GM04503 (cell line): Measurements from ENCODE around the gene OLFM3.

Experiments used
- DNase-seq: peaks from one replicate; pipeline ENCODE4 v3.0.0-alpha.2; 2012; ENCODE audit warnings: low read depth

The OLFM3 gene

GRCh38 chr1:101943237-101943636 is 53.5 kb downstream of the OLFM3 start:
- no peak for DNase-seq

- DNase-seq: no peak
Observed at GRCh38 chr1:101942516-101943193, 54.1 kb downstream of the OLFM3 start.

DNA sequence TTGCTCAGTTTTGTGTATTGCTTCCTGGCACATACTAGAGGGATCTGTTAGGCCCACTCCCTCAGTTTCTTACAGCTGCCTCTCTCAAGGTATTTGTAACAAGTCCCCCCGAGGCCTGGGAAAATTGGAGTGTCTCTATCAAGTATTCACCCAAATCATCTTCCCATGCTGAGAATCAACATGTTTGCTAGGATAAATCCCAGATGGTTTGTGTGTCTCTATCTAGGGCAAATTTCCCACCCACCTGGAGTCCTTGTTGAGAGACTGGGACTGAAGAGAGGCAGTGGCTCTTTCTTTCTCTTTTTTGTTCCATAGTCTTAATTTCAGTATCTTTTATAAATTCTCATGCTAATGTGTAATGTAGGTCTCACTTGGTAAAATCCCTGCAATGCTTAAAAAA is 58.0 kb downstream of the OLFM3 start:
- DNase-seq: no peak

DNA sequence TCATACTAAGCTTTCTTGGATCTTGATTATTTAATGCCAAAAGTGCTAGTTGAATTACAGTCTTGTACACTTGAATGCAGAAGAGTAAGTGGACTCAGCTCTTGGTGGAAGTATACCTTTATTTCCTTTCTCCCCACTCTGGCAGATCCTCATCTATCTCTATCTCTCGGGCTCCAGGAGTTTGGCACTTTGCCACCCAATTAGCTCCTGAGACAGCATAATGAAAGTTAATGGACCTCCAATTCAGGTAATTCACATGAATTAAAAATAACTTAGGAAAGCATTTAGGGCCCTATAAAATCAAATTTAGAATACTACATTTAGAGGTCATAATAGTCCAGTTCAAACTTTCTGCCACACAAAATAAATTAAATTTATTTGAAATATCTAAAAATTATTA is 67.4 kb downstream of the OLFM3 start:
- DNase-seq: no peak

DNA sequence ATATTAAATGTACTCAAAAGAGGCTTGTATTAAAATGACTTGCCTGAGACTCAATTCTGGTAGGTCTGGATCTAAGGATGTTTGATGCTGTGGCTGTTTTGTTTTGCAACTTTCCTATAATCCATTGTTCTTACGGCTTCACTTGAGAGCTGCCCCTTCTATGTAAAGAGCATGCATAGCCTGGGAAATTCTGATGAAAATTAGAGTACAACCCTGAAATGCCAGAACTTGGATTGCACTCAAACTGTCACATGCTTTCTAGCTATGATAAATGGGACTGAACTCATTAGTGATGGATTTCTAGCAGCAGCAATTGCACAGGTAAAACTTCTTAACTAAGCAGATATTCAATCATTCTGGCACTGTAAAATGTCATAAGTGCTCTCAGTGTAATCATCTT is 67.9 kb downstream of the OLFM3 start:
- DNase-seq: no peak

DNA sequence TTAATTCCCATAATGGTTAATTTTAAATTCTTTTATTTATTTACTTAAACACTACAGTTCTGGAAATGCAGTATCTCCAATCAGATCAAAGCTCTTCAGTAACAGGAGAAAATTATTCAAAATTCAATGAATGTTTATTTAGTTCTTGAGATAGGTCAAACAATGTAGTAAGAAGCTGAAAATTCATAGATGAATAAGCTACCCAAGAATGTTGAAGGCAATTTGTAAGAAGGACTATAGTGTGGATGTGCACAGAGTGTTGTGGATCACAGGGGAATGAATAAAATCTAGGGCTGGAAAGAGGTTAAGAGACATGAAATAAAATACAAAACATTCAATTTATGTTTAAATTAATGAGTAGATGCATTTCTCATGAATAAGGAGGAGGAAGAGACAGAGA is 72.0 kb downstream of the OLFM3 start:
- DNase-seq: no peak

DNA sequence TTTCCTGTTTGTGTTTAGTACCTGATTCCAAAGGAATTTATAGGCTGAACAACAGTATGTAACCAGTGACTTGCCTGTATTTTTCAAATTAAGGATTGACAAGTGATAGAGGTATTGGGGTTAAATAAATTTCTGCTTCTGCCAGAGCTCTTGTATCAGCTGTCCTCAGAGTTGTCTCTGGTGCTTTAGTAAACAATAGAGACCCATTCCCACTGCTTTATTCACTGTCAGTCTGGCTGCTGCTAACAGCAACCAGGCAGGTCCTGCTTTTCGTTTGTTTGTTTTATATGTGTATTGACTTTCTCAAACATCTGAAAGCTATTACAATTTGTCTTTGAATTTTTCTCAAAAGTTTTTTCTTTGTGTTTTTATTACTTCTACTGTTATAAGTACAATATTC is 76.1 kb downstream of the OLFM3 start:
- DNase-seq: no peak

DNA sequence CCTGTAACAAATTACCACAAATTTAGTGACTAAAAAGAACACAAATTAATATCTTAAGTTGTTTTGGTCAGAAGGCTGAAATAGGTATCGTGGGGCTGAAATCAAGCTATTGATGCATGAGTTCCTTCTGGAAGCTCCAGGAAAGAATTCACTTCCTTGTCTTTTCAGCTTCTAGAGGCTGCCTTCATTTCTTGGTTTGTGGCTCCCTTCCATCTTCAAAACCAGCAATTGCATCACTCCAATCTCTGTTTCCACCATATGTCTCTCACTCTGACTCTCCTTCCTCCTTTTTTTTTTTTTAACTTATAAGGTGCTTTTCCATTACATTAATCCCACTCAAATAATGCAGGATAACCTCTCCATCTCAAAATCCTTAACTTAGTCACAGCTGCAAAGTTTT is 78.4 kb downstream of the OLFM3 start:
- DNase-seq: no peak

DNA sequence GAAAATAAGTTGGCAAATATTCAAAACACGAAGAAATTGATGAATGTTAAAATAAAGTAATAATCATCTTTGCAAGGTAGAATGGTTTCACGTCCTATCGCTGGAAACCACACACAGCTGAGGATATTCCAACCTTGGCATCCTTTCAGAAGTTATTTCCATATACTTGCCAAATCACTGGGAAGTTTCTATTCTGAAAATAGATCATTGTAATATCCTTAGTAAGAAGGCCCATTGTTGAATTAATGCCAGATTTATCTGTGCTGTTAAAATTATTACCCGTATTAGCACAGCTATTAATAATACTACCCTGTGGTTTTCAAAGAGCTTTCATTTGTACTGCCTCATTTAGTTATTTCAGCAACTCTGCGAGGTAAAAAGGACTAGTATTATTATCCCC is 81.1 kb downstream of the OLFM3 start:
- no peak for DNase-seq

DNA sequence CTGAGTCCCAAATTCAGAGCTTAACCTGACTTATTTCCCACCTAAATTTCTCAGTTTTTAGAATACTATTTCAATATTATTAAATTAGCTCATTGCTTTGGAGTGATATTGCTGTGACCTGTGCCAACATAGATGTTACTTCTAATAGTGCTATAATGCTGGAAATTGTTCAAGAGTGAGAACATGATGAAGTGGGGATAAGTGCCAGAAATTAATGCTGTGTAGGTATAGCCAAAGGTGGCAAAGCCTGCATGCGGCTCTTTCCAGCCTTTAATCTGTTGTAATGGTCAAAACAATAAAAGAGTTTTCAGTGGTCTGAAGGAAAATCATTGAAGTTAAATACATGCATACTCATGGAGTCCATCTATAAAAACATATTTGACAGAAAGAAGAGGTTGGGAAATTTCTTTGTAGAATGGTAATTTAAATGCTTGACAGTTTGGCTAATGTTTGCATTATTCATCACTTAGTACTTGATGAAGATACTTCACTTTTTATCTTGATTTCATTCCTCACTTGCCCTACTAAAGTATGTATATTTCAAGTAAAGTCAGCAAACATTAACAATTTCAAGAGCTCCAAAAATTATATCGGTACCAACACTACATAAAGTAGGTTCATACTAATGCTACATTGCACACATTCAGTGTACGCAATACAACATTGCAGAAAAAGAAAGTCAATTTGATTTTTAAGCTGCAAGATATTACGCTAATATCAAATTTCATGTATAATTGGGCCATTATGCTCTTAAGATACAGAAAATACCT is 82.1 kb downstream of the OLFM3 start:
- no peak for DNase-seq

DNA sequence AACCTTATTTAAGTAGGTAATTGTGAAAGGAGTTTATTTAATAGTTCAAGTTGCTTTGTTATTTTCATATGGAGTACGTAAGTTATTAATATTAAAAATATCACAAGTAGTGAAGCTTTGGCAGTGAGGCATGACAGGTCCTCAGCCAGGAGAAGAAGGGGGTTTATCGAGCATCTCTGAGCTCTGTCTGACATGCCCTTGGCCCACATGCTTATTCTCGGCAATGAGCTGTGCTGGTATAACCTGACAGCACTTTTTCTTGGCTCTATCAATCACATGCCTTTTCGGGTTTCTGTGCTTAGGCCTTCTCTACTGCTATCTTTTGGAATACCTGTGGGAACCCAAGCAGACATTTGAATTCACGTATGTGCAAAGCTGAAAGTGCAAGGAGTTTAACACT is 84.8 kb downstream of the OLFM3 start:
- no peak for DNase-seq

DNA sequence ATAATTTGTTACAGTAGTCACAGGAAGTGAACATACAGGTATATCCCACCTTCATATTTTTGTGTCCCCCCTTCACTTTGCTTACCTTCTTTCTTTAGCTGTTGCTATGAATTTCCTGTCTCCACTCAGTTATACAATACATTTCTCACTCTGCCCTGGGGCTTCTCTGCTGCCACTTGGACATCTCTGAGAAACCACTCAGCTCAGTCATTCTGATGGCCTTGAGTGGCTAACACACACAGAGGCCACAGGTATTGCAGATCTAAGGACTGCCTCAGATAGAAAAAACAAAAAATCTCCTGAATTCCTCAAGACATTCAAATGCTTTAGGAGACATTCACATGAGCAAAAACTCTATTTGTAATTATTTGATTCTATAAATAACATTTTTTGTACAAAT is 87.7 kb downstream of the OLFM3 start:
- DNase-seq: no peak

GRCh38 chr1:101907264-101907663 is 89.5 kb downstream of the OLFM3 start:
- no peak for DNase-seq

DNA sequence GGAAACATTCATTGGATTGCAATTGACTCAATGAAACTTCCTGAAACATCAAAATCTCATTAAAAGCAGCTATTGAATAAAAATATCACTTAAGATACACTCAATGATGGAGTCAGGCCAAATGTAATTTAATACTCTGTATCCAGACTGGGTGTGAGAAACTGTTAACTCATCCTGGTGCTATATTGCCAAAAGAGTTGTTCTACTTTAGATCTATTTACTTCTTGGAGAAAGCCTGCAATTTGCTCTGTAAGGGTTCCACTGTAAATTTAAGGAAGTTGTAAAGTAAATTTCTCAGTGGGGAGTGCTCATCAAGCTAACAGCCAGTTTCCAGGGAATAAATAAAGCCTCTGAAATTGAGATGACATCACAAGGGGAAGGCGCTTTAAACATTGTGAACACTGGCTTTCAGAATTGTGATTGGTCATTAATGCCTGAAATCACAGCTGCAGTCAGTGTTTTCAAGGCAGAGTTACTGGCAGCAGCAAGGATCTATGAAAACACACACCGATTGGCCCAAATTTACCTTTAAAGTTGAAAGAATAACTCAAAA is 91.4 kb downstream of the OLFM3 start:
- DNase-seq: no peak

- no peak for DNase-seq
Observed at GRCh38 chr1:101902199-101902598, 94.5 kb downstream of the OLFM3 start.

DNA sequence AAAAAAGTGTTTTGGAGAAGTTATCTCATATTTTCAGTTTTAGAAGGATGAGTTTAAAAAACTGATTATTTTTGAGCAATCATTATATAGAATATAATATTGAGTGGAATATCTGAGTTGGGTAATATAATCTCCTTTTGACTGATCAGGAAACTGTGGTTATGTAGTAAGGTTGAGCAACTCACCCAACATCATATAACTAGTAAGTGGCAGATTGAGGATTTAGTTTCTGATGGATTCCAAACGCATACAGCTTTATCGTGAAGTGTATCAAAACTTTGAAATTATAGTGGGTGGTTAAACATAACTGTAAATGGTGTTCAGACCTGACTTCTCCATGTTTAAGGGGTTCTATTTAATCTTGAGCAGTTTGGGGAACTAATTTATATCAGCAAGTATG is 98.6 kb downstream of the OLFM3 start:
- no peak for DNase-seq

DNA sequence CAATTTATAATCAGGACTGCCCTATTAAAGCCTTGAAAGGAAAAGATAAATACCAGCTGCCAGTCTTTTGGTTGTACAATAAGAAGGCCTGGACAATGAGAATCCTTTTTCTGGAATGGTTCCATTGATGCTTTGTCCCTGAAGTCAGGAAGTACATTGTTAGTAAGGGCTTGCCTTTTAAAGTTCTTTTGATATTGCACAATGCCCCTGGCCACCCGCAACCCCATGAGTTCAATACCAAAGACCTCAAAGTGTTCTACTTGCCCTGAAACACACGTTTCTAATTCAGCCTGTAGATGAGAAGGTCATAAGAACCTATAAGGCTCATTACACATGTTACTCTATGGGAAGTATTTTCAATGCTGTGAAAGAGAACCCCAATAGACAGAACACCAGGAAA is 112.1 kb downstream of the OLFM3 start:
- no peak for DNase-seq

- no peak for DNase-seq
Observed at GRCh38 chr1:101875891-101876290, 120.8 kb downstream of the OLFM3 start.

- DNase-seq: no peak
Observed at GRCh38 chr1:101873672-101874071, 123.1 kb downstream of the OLFM3 start.

DNA sequence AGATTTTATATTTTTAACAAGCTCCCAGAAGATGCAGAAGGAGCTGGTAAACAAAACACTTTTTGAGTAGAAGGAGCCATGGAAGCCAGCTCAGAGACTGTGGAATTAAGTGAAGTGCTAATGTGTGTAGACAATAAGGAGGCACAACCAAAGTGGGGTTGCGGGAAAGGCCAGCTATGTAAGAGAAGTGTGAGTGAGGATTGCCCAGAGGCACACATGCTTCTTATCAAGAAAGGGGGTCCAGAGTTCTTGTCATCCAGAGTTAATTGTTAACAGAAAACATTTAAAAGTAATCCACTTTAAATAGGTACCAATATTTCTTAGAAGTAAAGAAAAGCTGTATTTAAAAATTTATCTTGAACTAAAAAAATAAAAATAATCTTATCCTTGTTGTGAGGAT is 136.8 kb downstream of the OLFM3 start:
- no peak for DNase-seq

DNA sequence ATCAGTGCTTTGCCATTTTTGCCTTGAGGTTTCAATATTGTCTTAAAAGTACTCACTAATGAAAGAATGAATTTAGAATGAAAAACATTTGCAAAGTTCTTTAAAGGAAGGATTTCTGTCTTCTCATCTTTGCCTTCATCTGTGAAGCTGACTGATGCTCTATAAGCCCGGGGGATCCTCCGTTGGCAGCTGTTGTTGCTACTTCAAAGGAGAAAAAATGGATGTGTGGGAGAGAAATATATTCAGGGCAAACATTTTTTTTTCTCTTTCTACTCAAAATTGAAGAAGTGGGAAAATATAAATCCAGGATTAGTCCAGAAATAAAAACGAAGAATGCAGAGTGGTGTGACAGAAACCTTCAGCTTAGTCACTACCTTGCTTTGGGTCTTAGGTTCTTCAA is 142.5 kb downstream of the OLFM3 start:
- DNase-seq: no peak

- DNase-seq: no peak
Observed at GRCh38 chr1:101852936-101853335, 143.8 kb downstream of the OLFM3 start.

DNA sequence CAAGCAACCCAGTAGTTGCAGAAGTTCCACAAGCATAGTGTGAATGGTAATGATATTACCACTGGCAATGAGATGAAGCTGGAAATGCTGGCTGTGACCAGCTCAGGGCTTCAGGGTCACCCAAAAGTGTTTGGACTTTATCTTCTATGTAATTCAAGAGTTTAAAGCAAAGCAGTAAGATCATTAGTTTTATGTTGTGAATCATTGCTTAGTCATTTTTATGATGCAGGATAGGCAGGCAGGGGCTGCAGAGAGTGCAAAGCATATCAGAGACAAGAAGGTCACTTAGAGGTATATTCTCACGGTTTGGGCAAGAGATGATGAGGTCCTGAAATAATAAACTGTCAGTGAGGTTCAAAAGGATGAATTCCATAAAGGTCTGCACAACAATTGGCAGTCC is 147.4 kb downstream of the OLFM3 start:
- no peak for DNase-seq

DNA sequence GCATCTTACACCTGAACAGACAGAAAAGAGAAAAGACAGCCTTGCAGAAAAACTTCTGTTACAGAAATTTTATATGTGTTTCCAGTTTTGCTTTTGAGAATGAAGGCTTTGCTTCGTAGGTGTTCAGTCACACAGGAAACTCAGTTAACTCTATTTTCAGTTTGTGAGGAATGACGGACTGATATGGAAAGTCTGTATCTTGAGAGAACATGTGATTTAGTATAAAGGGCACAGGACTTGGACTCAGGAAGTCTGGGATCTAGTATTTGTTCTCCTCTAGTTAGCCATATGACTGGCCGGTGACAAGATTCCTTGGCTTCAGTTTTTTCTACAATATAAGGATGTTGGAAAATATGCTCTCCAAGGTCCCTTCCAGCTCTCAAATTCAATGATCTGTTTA is 149.1 kb downstream of the OLFM3 start:
- no peak for DNase-seq
